GM18517 (cell line): Measurements from ENCODE around the gene UBL4B.

Experiments
- ATAC-seq: cut with Tn5 transposase; IDR thresholded peaks from one replicate; pipeline ENCODE4 v1.9.1; 2021; ENCODE audit warnings: mild to moderate bottlenecking, moderate library complexity; ENCODE audit not compliant: unreplicated experiment

The UBL4B gene

GRCh38 chr1:110084227-110085078, 27.8 kb upstream of the UBL4B start:
- no peak for ATAC-seq

- no peak for ATAC-seq
These were observed 26.6 kb upstream of the UBL4B start for GRCh38 chr1:110085671-110086070.

- ATAC-seq: no peak
These were observed 25.3 kb upstream of the UBL4B start for GRCh38 chr1:110086961-110087360.

GRCh38 chr1:110087812-110088738, 24.2 kb upstream of the UBL4B start:
- no peak for ATAC-seq

- no peak for ATAC-seq
These were observed 23.4 kb upstream of the UBL4B start for GRCh38 chr1:110088739-110089316.

GRCh38 chr1:110089561-110090275, 22.5 kb upstream of the UBL4B start:
- ATAC-seq: no peak

GRCh38 chr1:110091381-110091780, 20.9 kb upstream of the UBL4B start:
- ATAC-seq: no peak

GRCh38 chr1:110091791-110092190, 20.5 kb upstream of the UBL4B start:
- no peak for ATAC-seq

- no peak for ATAC-seq
These were observed 19.3 kb upstream of the UBL4B start for GRCh38 chr1:110092991-110093390.

GRCh38 chr1:110094931-110095654, 17.1 kb upstream of the UBL4B start:
- no peak for ATAC-seq

GRCh38 chr1:110097507-110098221, 14.6 kb upstream of the UBL4B start:
- ATAC-seq: no peak

GRCh38 chr1:110098222-110099026, 13.8 kb upstream of the UBL4B start:
- ATAC-seq: no peak

GRCh38 chr1:110100335-110100734, 11.9 kb upstream of the UBL4B start:
- no peak for ATAC-seq

- no peak for ATAC-seq
These were observed 10.2 kb upstream of the UBL4B start for GRCh38 chr1:110102081-110102480.

GRCh38 chr1:110106013-110106941, 6.0 kb upstream of the UBL4B start:
- no peak for ATAC-seq

GRCh38 chr1:110107867-110108469, 4.3 kb upstream of the UBL4B start:
- ATAC-seq: no peak

- ATAC-seq: no peak
These were observed 1.2 kb upstream of the UBL4B start for GRCh38 chr1:110111081-110111480.
